Activated CD8-positive, alpha-beta memory T cell treated with anti-CD3 and anti-CD28 coated beads for 36 hours (primary cell): ENCODE results near the gene RHBG. TPM values are rescaled to one million over a fixed set of nuclear protein-coding genes. Genes with fewer than 3 reads are reported as not detected.
"Not testable (repeated sequence)": the region's sequence is repeated elsewhere in the genome, so short reads cannot be mapped to it uniquely, and the experiment has no call there.

Experiments used
- CTCF ChIA-PET: fragments of 350-600 bp; sonication (Branson Sonifier 250); formaldehyde crosslinking; loops from one replicate; lab custom pipeline; 2021; ENCODE audit warnings: antibody characterized with exemption; lab: Charles Lee
- POLR2A ChIA-PET: fragments of 350-600 bp; sonication (Branson Sonifier 250); formaldehyde crosslinking; loops from one replicate; lab custom pipeline; 2021; ENCODE audit warnings: antibody characterized with exemption; lab: Charles Lee
- total RNA-seq, 2 experiments: library from RNA; stranded (reverse); gene quantifications; one replicate each; pipeline ENCODE4 v1.2.3, GENCODE V29; 2021

Gene RHBG
- not detected for total RNA-seq

- POLR2A ChIA-PET: no interaction called here
- CTCF ChIA-PET: interaction anchor here (1.0 kb wide), 1 partner anchor 76 kb away, joined by 3 read pairs; no protein-coding TSS in a partner anchor
These were observed at the start of gene RHBG for GRCh38 chr1:156368889-156369684. RHBG (plus strand) TSS chr1:156369211; CDS start chr1:156369250, 39 bp downstream.

- CTCF ChIA-PET: interaction anchor here (0.7 to 1.9 kb wide), 8 partner anchors 9 to 709 kb away, joined by 3 to 5 read pairs (median 3); partner anchors contain the start of gene TMEM79
- POLR2A ChIA-PET: no interaction called here
These were observed 49.3 kb upstream of the RHBG start for GRCh38 chr1:156319664-156320063.

GRCh38 chr1:156320560-156320959, 48.5 kb upstream of the RHBG start:
- ChIA-PET POLR2A (no interaction called here), CTCF (no interaction called here)

GRCh38 chr1:156323179-156323578, 45.8 kb upstream of the RHBG start:
- CTCF ChIA-PET: interaction anchor here (0.5 kb wide), 1 partner anchor 284 kb away, joined by 4 read pairs; no protein-coding TSS in a partner anchor
- POLR2A ChIA-PET: not testable (repeated sequence)

- ChIA-PET POLR2A (interaction anchor here (0.5 kb wide), 1 partner anchor 209 kb away, joined by 10 read pairs; no protein-coding TSS in a partner anchor), CTCF (interaction anchor here (1.7 to 2.3 kb wide), 2 partner anchors 11 to 49 kb away, joined by 7 to 10 read pairs; no protein-coding TSS in a partner anchor)
These were observed 32.8 kb upstream of the RHBG start for GRCh38 chr1:156336242-156336641.

- POLR2A ChIA-PET: interaction anchor here (0.6 to 1.3 kb wide), 5 partner anchors 34 to 477 kb away, joined by 3 to 8 read pairs (median 4); partner anchors contain the start of gene SMG5
- CTCF ChIA-PET: interaction anchor here (0.7 to 2.3 kb wide), 4 partner anchors 12 to 48 kb away, joined by 3 to 10 read pairs (median 5); no protein-coding TSS in a partner anchor
These were observed 31.7 kb upstream of the RHBG start for GRCh38 chr1:156337052-156337887.

GRCh38 chr1:156337888-156338179, 31.2 kb upstream of the RHBG start:
- ChIA-PET CTCF (interaction anchor here (1.7 to 2.3 kb wide), 2 partner anchors 13 to 48 kb away, joined by 7 to 10 read pairs; no protein-coding TSS in a partner anchor), POLR2A (interaction anchor here (0.6 to 1.3 kb wide), 6 partner anchors 34 to 478 kb away, joined by 3 to 8 read pairs (median 4); partner anchors contain the start of genes PMF1 and SMG5)

- ChIA-PET CTCF (interaction anchor here (1.7 to 2.3 kb wide), 2 partner anchors 13 to 47 kb away, joined by 7 to 10 read pairs; no protein-coding TSS in a partner anchor), POLR2A (interaction anchor here (0.6 to 1.3 kb wide), 5 partner anchors 35 to 126 kb away, joined by 3 to 8 read pairs (median 4); partner anchors contain the start of genes PMF1 and SMG5)
These were observed 30.6 kb upstream of the RHBG start, which contains the start of the genes CCT3 and TSACC for GRCh38 chr1:156338180-156338976. CCT3 (minus strand) TSS chr1:156338292; CDS start chr1:156338184, 108 bp downstream. TSACC (plus strand) TSS chr1:156338526; CDS start chr1:156339758, 1,232 bp downstream.

- ChIA-PET CTCF (interaction anchor here (1.5 to 2.2 kb wide), 2 partner anchors 43 to 138 kb away, joined by 3 to 7 read pairs; no protein-coding TSS in a partner anchor), POLR2A (no interaction called here)
These were observed 26.6 kb upstream of the RHBG start for GRCh38 chr1:156342166-156342955.

- ChIA-PET CTCF (no interaction called here), POLR2A (no interaction called here)
These were observed 24.6 kb upstream of the RHBG start for GRCh38 chr1:156344409-156344808.

- CTCF ChIA-PET: interaction anchor here (0.6 to 0.8 kb wide), 2 partner anchors 100 to 123 kb away, joined by 3 to 4 read pairs; no protein-coding TSS in a partner anchor
- POLR2A ChIA-PET: not testable (repeated sequence)
These were observed 23.0 kb upstream of the RHBG start for GRCh38 chr1:156346035-156346434.

- ChIA-PET POLR2A (no interaction called here), CTCF (interaction anchor here (0.8 kb wide), 1 partner anchor 99 kb away, joined by 3 read pairs; no protein-coding TSS in a partner anchor)
These were observed 22.4 kb upstream of the RHBG start for GRCh38 chr1:156346636-156347035.

- ChIA-PET CTCF (interaction anchor here (0.6 to 1.7 kb wide), 2 partner anchors 85 to 98 kb away, joined by 3 to 7 read pairs; no protein-coding TSS in a partner anchor), POLR2A (no interaction called here)
These were observed 21.7 kb upstream of the RHBG start for GRCh38 chr1:156347331-156347730.

- CTCF ChIA-PET: interaction anchor here (0.7 to 1.7 kb wide), 4 partner anchors 14 to 94 kb away, joined by 3 to 5 read pairs (median 4); no protein-coding TSS in a partner anchor
- POLR2A ChIA-PET: not testable (repeated sequence)
These were observed 16.5 kb upstream of the RHBG start for GRCh38 chr1:156352481-156352880.

GRCh38 chr1:156356262-156356874, 12.6 kb upstream of the RHBG start:
- POLR2A ChIA-PET: no interaction called here
- CTCF ChIA-PET: interaction anchor here (0.9 to 2.0 kb wide), 4 partner anchors 30 to 260 kb away, joined by 3 to 8 read pairs (median 4); no protein-coding TSS in a partner anchor

- ChIA-PET POLR2A (no interaction called here), CTCF (interaction anchor here (0.9 to 2.0 kb wide), 4 partner anchors 29 to 89 kb away, joined by 3 to 8 read pairs (median 6); no protein-coding TSS in a partner anchor)
These were observed 12.0 kb upstream of the RHBG start for GRCh38 chr1:156356875-156357534.
